Chondrocyte (in vitro differentiated cells): Measurements from ENCODE around the gene ABHD4. TPM values are rescaled to one million over a fixed set of nuclear protein-coding genes. Genes with fewer than 3 reads are reported as not detected.
"Not testable (repeated sequence)": the region's sequence is repeated elsewhere in the genome, so short reads cannot be mapped to it uniquely, and the experiment has no call there.

Experiments
- DNase-seq: peaks from one replicate; pipeline ENCODE4 v3.0.0; 2021; ENCODE audit warnings: mixed read lengths, low spot score
- H3K27ac Mint-ChIP-seq: one replicate; pipeline ENCODE4 v1.8.0; 2021; ENCODE audit warnings: mild to moderate bottlenecking, moderate library complexity, mixed read lengths; ENCODE audit not compliant: unreplicated experiment
- H3K27me3 Mint-ChIP-seq: 2 replicates; pipeline ENCODE4 v1.8.0; 2021; ENCODE audit warnings: low read depth, mixed read lengths
- H3K36me3 Mint-ChIP-seq: 2 replicates; pipeline ENCODE4 v1.8.0; 2021; ENCODE audit warnings: low read depth, mixed read lengths
- H3K4me1 Mint-ChIP-seq: 2 replicates; pipeline ENCODE4 v1.8.0; 2021; ENCODE audit warnings: low read depth, mild to moderate bottlenecking, mixed read lengths
- H3K4me3 Mint-ChIP-seq: one replicate; pipeline ENCODE4 v1.8.0; 2021; ENCODE audit warnings: mild to moderate bottlenecking, moderate library complexity, mixed read lengths; ENCODE audit not compliant: unreplicated experiment
- H3K9me3 Mint-ChIP-seq: 2 replicates; pipeline ENCODE4 v1.8.0; 2021; ENCODE audit warnings: low read depth, mixed read lengths
- total RNA-seq: library from RNA; stranded (reverse); gene quantifications from 3 replicates; pipeline ENCODE4 v1.2.1, GENCODE V29; 2021
- TF ChIP-seq, protein P1 (sequence below): fragments of 200-600 bp; sonication (generic); IDR thresholded peaks from 2 replicates; pipeline ENCODE4 v1.5.0; 2021; ENCODE audit warnings: antibody characterized with exemption, mild to moderate bottlenecking, moderate library complexity

ABHD4 gene
- total RNA-seq, 1 donor from 2014 or later = 88.0 TPM

DNA sequence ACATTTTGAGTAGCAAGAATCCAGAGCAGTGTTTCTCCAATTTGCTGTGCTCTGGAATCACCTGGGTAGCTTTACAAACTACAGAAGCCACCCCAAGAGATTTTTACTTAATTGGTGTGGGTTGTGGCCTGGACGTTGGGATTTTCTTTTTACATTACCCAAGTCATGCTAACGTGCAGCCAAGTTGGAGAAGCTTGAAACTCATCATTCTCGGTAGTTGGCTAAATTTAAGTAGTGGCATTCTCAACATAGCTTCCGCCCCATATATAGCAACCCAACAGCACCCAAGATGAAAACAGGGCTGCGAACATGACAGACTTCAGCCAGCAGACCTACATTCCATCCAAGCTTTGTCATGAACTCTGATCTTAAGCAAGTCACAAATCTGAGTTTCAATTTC is 34.1 kb upstream of the ABHD4 start:
- no peak for DNase-seq
- peak overlapping the region; percentile 41 for H3K27ac Mint-ChIP-seq
- peaks cover 22% of the 10 kb centered on the region for H3K36me3 Mint-ChIP-seq
- TF ChIP-seq, protein P1, sequence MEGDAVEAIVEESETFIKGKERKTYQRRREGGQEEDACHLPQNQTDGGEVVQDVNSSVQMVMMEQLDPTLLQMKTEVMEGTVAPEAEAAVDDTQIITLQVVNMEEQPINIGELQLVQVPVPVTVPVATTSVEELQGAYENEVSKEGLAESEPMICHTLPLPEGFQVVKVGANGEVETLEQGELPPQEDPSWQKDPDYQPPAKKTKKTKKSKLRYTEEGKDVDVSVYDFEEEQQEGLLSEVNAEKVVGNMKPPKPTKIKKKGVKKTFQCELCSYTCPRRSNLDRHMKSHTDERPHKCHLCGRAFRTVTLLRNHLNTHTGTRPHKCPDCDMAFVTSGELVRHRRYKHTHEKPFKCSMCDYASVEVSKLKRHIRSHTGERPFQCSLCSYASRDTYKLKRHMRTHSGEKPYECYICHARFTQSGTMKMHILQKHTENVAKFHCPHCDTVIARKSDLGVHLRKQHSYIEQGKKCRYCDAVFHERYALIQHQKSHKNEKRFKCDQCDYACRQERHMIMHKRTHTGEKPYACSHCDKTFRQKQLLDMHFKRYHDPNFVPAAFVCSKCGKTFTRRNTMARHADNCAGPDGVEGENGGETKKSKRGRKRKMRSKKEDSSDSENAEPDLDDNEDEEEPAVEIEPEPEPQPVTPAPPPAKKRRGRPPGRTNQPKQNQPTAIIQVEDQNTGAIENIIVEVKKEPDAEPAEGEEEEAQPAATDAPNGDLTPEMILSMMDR = no peak
- H3K4me1 Mint-ChIP-seq = peaks cover 32% of the 10 kb centered on the region
- no peak overlapping the region for H3K4me3 Mint-ChIP-seq
- H3K27me3 Mint-ChIP-seq = no peaks in the 10 kb centered on the region
- no peaks in the 10 kb centered on the region for H3K9me3 Mint-ChIP-seq

DNA sequence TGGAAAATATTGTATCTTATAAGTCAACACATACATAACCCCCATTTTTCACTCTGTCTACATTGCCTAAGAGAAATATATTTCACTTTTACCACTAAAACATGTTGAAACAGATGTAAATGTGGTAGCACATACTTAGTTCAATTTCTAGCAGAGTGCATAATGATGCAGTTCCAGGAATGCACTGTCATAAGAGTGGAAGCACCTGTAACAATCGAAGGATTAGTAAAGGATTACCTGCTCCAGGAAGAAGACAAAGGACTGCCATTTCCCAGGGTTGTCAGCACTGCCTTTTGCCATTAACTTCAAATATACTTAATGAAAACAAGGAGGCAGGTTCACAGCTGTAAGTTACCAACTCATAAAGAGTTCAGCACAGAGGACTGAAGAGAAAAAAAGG is 33.6 kb upstream of the ABHD4 start:
- no peaks in the 10 kb centered on the region for H3K27me3 Mint-ChIP-seq
- H3K27ac Mint-ChIP-seq = peak overlapping the region; percentile 10
- no peak overlapping the region for H3K4me3 Mint-ChIP-seq
- peaks cover 32% of the 10 kb centered on the region for H3K4me1 Mint-ChIP-seq
- no peak for DNase-seq
- TF ChIP-seq, protein P1 = no peak
- H3K9me3 Mint-ChIP-seq = no peaks in the 10 kb centered on the region
- peaks cover 26% of the 10 kb centered on the region for H3K36me3 Mint-ChIP-seq

DNA sequence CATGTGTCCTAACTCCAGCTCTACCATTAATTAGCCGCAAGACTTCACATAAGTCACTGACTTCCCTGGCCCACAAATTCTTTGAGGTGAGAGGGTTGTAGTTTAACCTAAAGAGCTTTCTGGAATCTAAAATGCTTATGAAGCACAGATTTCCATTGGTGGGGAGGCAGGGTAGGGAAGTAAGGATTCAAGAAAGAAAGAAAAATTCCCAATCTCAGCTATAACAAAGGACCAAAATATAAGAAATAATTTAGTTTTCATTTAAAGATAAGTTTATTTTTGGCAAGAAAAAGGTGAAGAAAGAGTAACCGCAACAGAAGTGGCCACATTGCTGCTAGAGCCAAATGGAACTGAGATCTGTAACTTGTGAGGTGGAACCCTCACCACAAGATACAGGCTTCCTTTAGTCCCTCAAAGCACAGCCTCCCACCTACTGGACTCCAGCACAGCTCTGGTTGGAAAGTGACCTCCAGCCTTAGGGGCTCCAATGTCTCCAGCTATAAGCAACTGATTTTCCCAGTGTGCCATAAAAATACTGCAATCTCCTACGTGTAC is 32.6 kb upstream of the ABHD4 start:
- Mint-ChIP-seq H3K36me3 (peaks cover 29% of the 10 kb centered on the region), H3K4me3 (no peak overlapping the region), H3K27ac (no peak overlapping the region), H3K4me1 (peaks cover 36% of the 10 kb centered on the region), H3K27me3 (no peaks in the 10 kb centered on the region), H3K9me3 (no peaks in the 10 kb centered on the region)
- DNase-seq = no peak
- TF ChIP-seq, protein P1 = no peak

DNA sequence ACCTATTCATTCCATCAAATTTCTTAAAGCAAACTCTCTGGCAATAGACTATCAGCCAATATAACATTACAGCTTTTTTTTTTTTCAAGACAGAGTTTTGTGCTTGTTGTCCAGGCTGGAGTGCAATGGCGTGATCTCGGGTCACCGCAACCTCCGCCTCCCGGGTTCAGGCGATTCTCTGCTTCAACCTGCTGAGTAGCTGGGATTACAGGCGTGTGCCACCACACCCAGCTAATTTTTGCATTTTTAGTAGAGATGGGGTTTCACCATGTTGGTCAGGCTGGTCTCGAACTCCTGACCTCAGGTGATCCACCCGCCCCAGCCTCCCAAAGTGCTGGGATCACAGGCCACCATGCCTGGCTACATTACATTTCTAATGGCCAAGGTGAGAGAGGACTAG is 31.8 kb upstream of the ABHD4 start:
- H3K9me3 Mint-ChIP-seq, DNase-seq, H3K27me3 Mint-ChIP-seq, H3K27ac Mint-ChIP-seq, H3K4me3 Mint-ChIP-seq: not testable (repeated sequence)
- H3K4me1 Mint-ChIP-seq = peaks cover 41% of the 10 kb centered on the region
- H3K36me3 Mint-ChIP-seq = peaks cover 26% of the 10 kb centered on the region

DNA sequence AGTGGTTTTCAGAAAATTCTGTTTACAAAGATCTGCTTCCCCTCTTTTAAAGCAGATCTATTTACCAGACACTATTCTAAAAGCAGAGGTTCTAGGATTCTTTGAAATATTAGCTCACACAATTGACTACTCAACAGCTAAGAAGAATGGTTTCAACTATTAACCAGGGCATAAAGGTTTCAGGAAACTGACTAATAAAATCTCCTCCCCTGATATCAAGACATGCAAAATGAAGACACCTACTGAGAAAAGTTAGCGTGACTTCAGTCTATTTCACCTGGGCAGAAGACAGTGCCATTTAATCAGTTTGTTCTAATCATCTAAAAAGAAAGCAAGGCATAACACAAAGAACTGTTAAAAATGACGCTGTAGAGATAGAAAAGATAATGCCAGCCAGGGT is 31.3 kb upstream of the ABHD4 start:
- H3K4me1 Mint-ChIP-seq = peaks cover 39% of the 10 kb centered on the region
- H3K9me3 Mint-ChIP-seq = no peaks in the 10 kb centered on the region
- peaks cover 24% of the 10 kb centered on the region for H3K36me3 Mint-ChIP-seq
- no peak overlapping the region for H3K27ac Mint-ChIP-seq
- no peak for DNase-seq
- no peaks in the 10 kb centered on the region for H3K27me3 Mint-ChIP-seq
- no peak overlapping the region for H3K4me3 Mint-ChIP-seq
- TF ChIP-seq, protein P1 = no peak

DNA sequence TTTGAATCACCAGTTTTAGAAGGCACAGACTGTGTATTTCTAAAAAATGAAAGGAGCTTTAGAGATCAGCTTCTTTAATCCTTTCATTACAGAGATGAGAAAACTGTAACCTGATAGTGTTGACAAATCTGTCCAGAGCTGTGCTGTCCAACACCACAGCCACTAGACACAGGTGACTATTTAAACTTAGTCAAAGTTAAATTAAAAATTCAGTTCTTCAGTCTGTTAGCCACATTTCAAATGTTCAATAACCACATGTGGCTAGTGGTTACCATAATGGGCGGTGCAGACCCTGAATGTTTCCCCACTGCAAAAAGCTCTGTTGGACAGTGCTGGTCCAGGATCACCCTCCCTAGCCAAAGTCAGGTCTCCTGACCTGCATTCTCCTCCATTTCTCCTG is 30.7 kb upstream of the ABHD4 start:
- Mint-ChIP-seq H3K9me3 (no peaks in the 10 kb centered on the region), H3K36me3 (peaks cover 24% of the 10 kb centered on the region), H3K27ac (peak overlapping the region; percentile 22), H3K27me3 (no peaks in the 10 kb centered on the region), H3K4me1 (peaks cover 43% of the 10 kb centered on the region), H3K4me3 (no peak overlapping the region)
- DNase-seq = no peak
- TF ChIP-seq, protein P1 = no peak
